Measurements from ENCODE around the gene DUSP3. TPM values are rescaled to one million over a fixed set of nuclear protein-coding genes. Genes with fewer than 3 reads are reported as not detected.
A peak's percentile ranks its signal among the peaks of the same experiment; 100 is the strongest.

The DUSP3 gene
- total and polyA plus RNA-seq, 2 of the 13 experiments (the other 11 are each of a cell fraction or from before 2014, with no cell fraction given), result 60.0 to 71.5 TPM

- TF ChIP-seq HNRNPH1 (optimal IDR thresholded peaks at IDR 0.05; ENCODE audit: low read depth, low read length) (no peak), ZNF619 (CRISPR knock-in tag; IDR thresholded peaks at IDR 0.05) (peak; percentile 94), ZNF225 (CRISPR knock-in tag; IDR thresholded peaks at IDR 0.05) (peak; percentile 76), ZNF781 (CRISPR knock-in tag; IDR thresholded peaks at IDR 0.05; ENCODE audit: borderline replicate concordance, not compliant biosample characterization) (no peak), ZNF430 (CRISPR knock-in tag; IDR thresholded peaks at IDR 0.05) (peak; percentile 84), HNF1B (CRISPR knock-in tag; IDR thresholded peaks at IDR 0.05) (peak; percentile 78; the same call in 1 of the 2 replicates), ZNF3 (CRISPR knock-in tag; IDR thresholded peaks at IDR 0.05) (no peak), ZGPAT (CRISPR knock-in tag; IDR thresholded peaks at IDR 0.05) (peak; percentile 79; the same call in 1 of the 2 replicates), ZNF44 (CRISPR knock-in tag; IDR thresholded peaks at IDR 0.05) (0 out of 2 replicates have a peak, but pooled peaks have one; percentile 6), NR2F6 (IDR thresholded peaks at IDR 0.05) (no peak; the same call in 1 of the 2 replicates), NR2F6 (CRISPR knock-in tag; IDR thresholded peaks at IDR 0.05) (peak; percentile 79), NBN (conservative IDR thresholded peaks at IDR 0.05) (no peak), ATRX (CRISPR knock-in tag; IDR thresholded peaks at IDR 0.05; ENCODE audit: borderline replicate concordance) (no peak), HOXA7 (CRISPR knock-in tag; IDR thresholded peaks at IDR 0.05) (no peak), ZNF510 (CRISPR knock-in tag; IDR thresholded peaks at IDR 0.05; ENCODE audit: low read depth) (peak; percentile 82; the same call in 1 of the 2 replicates), CREM (IDR thresholded peaks at IDR 0.05) (peak; percentile 88), CREM (CRISPR knock-in tag; IDR thresholded peaks at IDR 0.05) (no peak), RAD51 (IDR thresholded peaks at IDR 0.05; ENCODE audit: borderline replicate concordance) (peak; percentile 84), NFYC (CRISPR knock-in tag; IDR thresholded peaks at IDR 0.05) (peak; percentile 9; the same call in 1 of the 2 replicates), ZNF460 (CRISPR knock-in tag; IDR thresholded peaks at IDR 0.05; ENCODE audit: borderline replicate concordance) (no peak), ZNF274 (CRISPR knock-in tag; IDR thresholded peaks at IDR 0.05) (peak; percentile 64; the same call in 1 of the 2 replicates)
Measured at GRCh38 chr17:43778337-43779144, at the start of gene DUSP3 (continued).
